H1 (cell line): ENCODE data around the gene SRPRB. TPM values are rescaled to one million over a fixed set of nuclear protein-coding genes. Genes with fewer than 3 reads are reported as not detected.

Experiments used
- CTCF ChIA-PET: fragments of 300-600 bp; sonication (Branson Sonifier 250); formaldehyde crosslinking; loops from one replicate; lab custom pipeline; 2021; ENCODE audit not compliant: partially characterized antibody; lab: Charles Lee
- POLR2A ChIA-PET: fragments of 300-600 bp; sonication (Branson Sonifier 250); formaldehyde crosslinking; loops from one replicate; lab custom pipeline; 2021; ENCODE audit warnings: inconsistent platforms; ENCODE audit not compliant: partially characterized antibody; lab: Charles Lee
- DNase-seq, 2 experiments: peaks; one replicate each; pipeline versions ENCODE4 v3.0.0 to v3.0.0-alpha.2; 2010 to 2022; ENCODE audit warnings: low spot score in 2 of 2, low read depth in 1 of 2, mixed read lengths in 1 of 2
- FAIRE-seq: peaks from 2 replicates; lab custom pipeline; 2011; peaks lifted over from hg19 to GRCh38; lab: Jason Lieb, UNC
- H2AFZ ChIP-seq: 2 replicates; pipeline ENCODE4 v1.8.1; 2012; ENCODE audit warnings: low read length, inconsistent platforms
- H2AK5ac ChIP-seq: 2 replicates; pipeline ENCODE4 v1.6.1; 2013; ENCODE audit warnings: low read depth, low read length
- H2BK120ac ChIP-seq: replicated peaks from 2 replicates; pipeline ENCODE3; 2013; ENCODE audit warnings: low read depth, low read length, inconsistent platforms
- H2BK12ac ChIP-seq: 2 replicates; pipeline ENCODE4 v1.6.1; 2013; ENCODE audit warnings: low read depth, low read length
- H2BK15ac ChIP-seq: 2 replicates; pipeline ENCODE4 v1.6.1; 2013; ENCODE audit warnings: low read length
- H2BK20ac ChIP-seq: 2 replicates; pipeline ENCODE4 v1.6.1; 2013; ENCODE audit warnings: low read length
- H2BK5ac ChIP-seq: 2 replicates; pipeline ENCODE4 v1.6.1; 2013; ENCODE audit warnings: low read depth, low read length
- H3K14ac ChIP-seq: 2 replicates; pipeline ENCODE4 v1.6.1; 2013; ENCODE audit warnings: inconsistent platforms; ENCODE audit not compliant: insufficient read length
- H3K18ac ChIP-seq: 2 replicates; pipeline ENCODE4 v1.6.1; 2013; ENCODE audit warnings: low read length; ENCODE audit errors: extremely low read depth
- H3K23ac ChIP-seq: 2 replicates; pipeline ENCODE4 v1.6.1; 2013; ENCODE audit warnings: inconsistent platforms; ENCODE audit not compliant: insufficient read length
- H3K23me2 ChIP-seq: 2 replicates; pipeline ENCODE4 v1.6.1; 2013; ENCODE audit warnings: low read depth, low read length
- H3K27ac ChIP-seq: 2 replicates; pipeline ENCODE4 v1.6.1; 2011; ENCODE audit warnings: low read depth, low read length, inconsistent platforms
- H3K27me3 ChIP-seq, 4 experiments: replicated peaks in 1 of 4; 1 replicate in 1 of 4; 2 replicates in 3 of 4; pipeline versions ENCODE4 v1.6.1 to v1.8.1; 2011 to 2013; ENCODE audit warnings: low read length in 3 of 4, mild to moderate bottlenecking in 3 of 4, inconsistent platforms in 2 of 4, mixed read lengths in 2 of 4, moderate library complexity in 1 of 4; ENCODE audit not compliant: control insufficient read depth in 3 of 4, insufficient read depth in 3 of 4; ENCODE audit errors: extremely low read depth in 1 of 4
- H3K36me3 ChIP-seq, 4 experiments: 2 replicates each; pipeline versions ENCODE4 v1.6.1 to v1.8.1; 2011 to 2013; ENCODE audit warnings: mild to moderate bottlenecking in 4 of 4, low read length in 3 of 4, moderate library complexity in 2 of 4, control low read depth in 1 of 4, inconsistent platforms in 1 of 4; ENCODE audit not compliant: insufficient read depth in 4 of 4, control insufficient read depth in 2 of 4
- H3K4ac ChIP-seq: replicated peaks from 2 replicates; pipeline ENCODE3; 2013; ENCODE audit warnings: low read length, low read depth, mixed read lengths, inconsistent platforms; ENCODE audit not compliant: insufficient read length
- H3K4me1 ChIP-seq, 4 experiments: replicated peaks in 1 of 4; 1 replicate in 1 of 4; 2 replicates in 3 of 4; pipeline versions ENCODE4 v1.6.1 to v1.8.1; 2011 to 2013; ENCODE audit warnings: low read length in 3 of 4, inconsistent platforms in 2 of 4, mixed read lengths in 1 of 4; ENCODE audit not compliant: insufficient read depth in 4 of 4, control insufficient read depth in 3 of 4
- H3K4me2 ChIP-seq, 2 experiments: 2 replicates each; pipeline versions ENCODE4 v1.6.1 to v1.8.1; 2011 to 2013; ENCODE audit warnings: low read depth in 2 of 2, low read length in 2 of 2, control low read depth in 1 of 2, inconsistent platforms in 1 of 2, mild to moderate bottlenecking in 1 of 2; ENCODE audit not compliant: insufficient read depth in 1 of 2
- H3K4me3 ChIP-seq, 4 experiments: fragments of 200-600, 300-600 bp in 1 of 4; sonication (generic), shearing (Covaris generic), sonication (Bioruptor Twin) in 1 of 4; 2 replicates each; pipeline versions ENCODE4 v1.5.1 to v1.8.1; 2011 to 2016; ENCODE audit warnings: low read length in 4 of 4, low read depth in 3 of 4, control low read depth in 2 of 4, inconsistent platforms in 2 of 4, mild to moderate bottlenecking in 2 of 4, mixed read lengths in 1 of 4, moderate library complexity in 1 of 4; ENCODE audit not compliant: insufficient read depth in 2 of 4; ENCODE audit errors: extremely low read depth in 1 of 4
- H3K56ac ChIP-seq: replicated peaks from 2 replicates; pipeline ENCODE3; 2013; ENCODE audit warnings: low read depth, mild to moderate bottlenecking, mixed read lengths, low read length, inconsistent platforms; ENCODE audit not compliant: insufficient read length
- H3K79me1 ChIP-seq: 2 replicates; pipeline ENCODE4 v1.6.1; 2013; ENCODE audit warnings: low read depth, low read length, control low read depth
- H3K79me2 ChIP-seq, 2 experiments: 2 replicates each; pipeline versions ENCODE4 v1.6.1 to v1.8.1; 2012 to 2013; ENCODE audit warnings: low read length in 2 of 2, mild to moderate bottlenecking in 2 of 2, inconsistent platforms in 1 of 2; ENCODE audit not compliant: insufficient read depth in 2 of 2, control insufficient read depth in 1 of 2
- H3K9ac ChIP-seq, 4 experiments: replicated peaks in 1 of 4; 1 replicate in 1 of 4; 2 replicates in 3 of 4; pipeline versions ENCODE4 v1.6.1 to v1.8.1; 2011 to 2013; ENCODE audit warnings: low read depth in 3 of 4, low read length in 3 of 4, control low read depth in 2 of 4, mild to moderate bottlenecking in 2 of 4, moderate library complexity in 2 of 4, inconsistent platforms in 1 of 4; ENCODE audit errors: extremely low read depth in 1 of 4
- H3K9me3 ChIP-seq, 2 experiments: 2 replicates each; pipeline versions ENCODE4 v1.6.1 to v1.8.1; 2012 to 2013; ENCODE audit warnings: mild to moderate bottlenecking in 2 of 2, moderate library complexity in 2 of 2, control low read depth in 1 of 2, inconsistent platforms in 1 of 2, low read depth in 1 of 2, low read length in 1 of 2, mixed read lengths in 1 of 2; ENCODE audit not compliant: insufficient read depth in 2 of 2
- H4K20me1 ChIP-seq, 2 experiments: replicated peaks in 1 of 2; 2 replicates each; pipeline versions ENCODE3 to v1.8.1; 2011 to 2013; ENCODE audit warnings: inconsistent platforms in 2 of 2, low read length in 2 of 2, mild to moderate bottlenecking in 1 of 2; ENCODE audit not compliant: insufficient read depth in 2 of 2, control insufficient read depth in 1 of 2
- H4K5ac ChIP-seq: 2 replicates; pipeline ENCODE4 v1.6.1; 2013; ENCODE audit warnings: low read length, low read depth, mixed read lengths, inconsistent platforms; ENCODE audit not compliant: insufficient read length
- H4K8ac ChIP-seq: 2 replicates; pipeline ENCODE4 v1.8.0; 2013; ENCODE audit warnings: mild to moderate bottlenecking, moderate library complexity, low read length, inconsistent platforms; ENCODE audit not compliant: insufficient read depth; ENCODE audit errors: extremely low read depth
- H4K91ac ChIP-seq: replicated peaks from 2 replicates; pipeline ENCODE3; 2013; ENCODE audit warnings: low read length, mixed read lengths, inconsistent platforms; ENCODE audit not compliant: insufficient read length
- BACH1 ChIP-seq: IDR thresholded peaks from 2 replicates; pipeline ENCODE4 v1.6.1; 2012; ENCODE audit warnings: low read length, improper control_type of control experiment
- CBX5 ChIP-seq: fragments of 300-800, 300-1000 bp; sonication (generic); IDR thresholded peaks from 2 replicates; pipeline ENCODE4 v1.7.1; 2016; ENCODE audit warnings: antibody characterized with exemption, low read length, low read depth
- CEBPB ChIP-seq: IDR thresholded peaks from 2 replicates; pipeline ENCODE4 v1.6.1; 2012; ENCODE audit warnings: low read depth, low read length
- FOSL1 ChIP-seq: IDR thresholded peaks from 2 replicates; pipeline ENCODE4 v1.6.1; 2011; ENCODE audit warnings: mild to moderate bottlenecking, low read depth, low read length, moderate library complexity; ENCODE audit not compliant: insufficient read depth
- HDAC6 ChIP-seq: IDR thresholded peaks from one replicate; pipeline ENCODE4 v1.7.1; 2012; ENCODE audit warnings: low read depth, mild to moderate bottlenecking, inconsistent platforms, low read length, moderate library complexity
- SAP30 ChIP-seq: fragments of 300-600 bp; sonication (generic); IDR thresholded peaks from 2 replicates; pipeline ENCODE4 v1.7.1; 2012; ENCODE audit warnings: low read length, moderate library complexity, mild to moderate bottlenecking, inconsistent platforms; ENCODE audit not compliant: insufficient read depth, insufficient replicate concordance
- SIN3A ChIP-seq, 2 experiments: IDR thresholded peaks in 1 of 2; conservative IDR thresholded peaks in 1 of 2; 2 replicates each; pipeline ENCODE4 v1.6.1; 2011 to 2012; ENCODE audit warnings: low read length in 2 of 2, improper control_type of control experiment in 1 of 2, low read depth in 1 of 2, mild to moderate bottlenecking in 1 of 2
- WGBS, 2 experiments: shearing (Covaris generic) in 1 of 2; methylation state at CpG; one replicate each; pipeline versions ENCODE4 v1.1.6 to v1.1.7; 2013 to 2015; ENCODE audit warnings: low lambda C conversion rate in 2 of 2, mixed read lengths in 2 of 2, inconsistent platforms in 1 of 2, low coverage in 1 of 2, missing lambda C conversion rate in 1 of 2; ENCODE audit not compliant: insufficient replicate concordance in 2 of 2, insufficient coverage in 1 of 2, insufficient read length in 1 of 2; ENCODE audit errors: extremely low coverage in 1 of 2, missing lambda C conversion rate in 1 of 2; 5-methylcytosine and 5-hydroxymethylcytosine counted together
- polyA plus RNA-seq, 7 experiments: library from polyadenylated mRNA; depleted of rRNA in 3 of 7; stranded (reverse) in 5 of 7; unstranded in 2 of 7; fragments of >200 nt in 5 of 7; fragments of 200-250 nt in 2 of 7; gene quantifications; 1 replicate in 5 of 7; 2 replicates in 1 of 7; 4 replicates in 1 of 7; pipeline versions ENCODE4 v1.2.1 to v1.2.3, GENCODE V29; 2011 to 2013; ENCODE audit warnings: missing spikeins in 2 of 7, mixed read lengths in 2 of 7
- total RNA-seq: library from RNA; stranded (reverse); fragmentation: NEBNext Ultra II Directional; extraction: Animal tissue kit (Norgen Biotek cat#: 25700); gene quantifications from 2 replicates; pipeline ENCODE4 v1.2.1, GENCODE V29; 2021

Gene SRPRB
- total and polyA plus RNA-seq, 2 of the 8 experiments (the other 6 are each of a cell fraction or from before 2014, with no cell fraction given), result 15.9 to 49.8 TPM

- H3K27me3 ChIP-seq, result no peaks in the 10 kb centered on the region
- peak in 1 of 2 experiments; percentile 39 for DNase-seq
- H4K91ac ChIP-seq, result no peak overlapping the region
- H4K5ac ChIP-seq, result no peak overlapping the region
- WGBS, 2 experiments, result 89% methylated on average over 8 of the region's 12 CpGs; no CpG with 5 or more reads in 1 of the 2 experiments
- no peak overlapping the region for H3K14ac ChIP-seq
- no peak overlapping the region for H3K9ac ChIP-seq
- no peak overlapping the region for H3K23ac ChIP-seq
- ChIA-PET CTCF (interaction anchor here (0.9 kb wide), 1 partner anchor 14 kb away, joined by 3 read pairs; no protein-coding TSS in a partner anchor), POLR2A (no interaction called here)
- H3K4me1 ChIP-seq, result peaks cover 4 to 12% (median 7%) of the 10 kb centered on the region in 4 experiments; a peak in 5 of 7 replicates
- H3K4me2 ChIP-seq, result no peak overlapping the region
- H3K4me3 ChIP-seq, result no peak overlapping the region
- H3K18ac ChIP-seq, result no peak overlapping the region
- H2AFZ ChIP-seq, result no peak overlapping the region
- H3K27ac ChIP-seq, result no peak overlapping the region
- H2BK5ac ChIP-seq, result no peak overlapping the region
- no peaks in the 10 kb centered on the region for H3K9me3 ChIP-seq
- no peak overlapping the region for H2BK20ac ChIP-seq
- no peak for FAIRE-seq
- no peak overlapping the region for H2BK12ac ChIP-seq
- no peaks in the 10 kb centered on the region; the same call in 1 of the 2 replicates for H3K79me1 ChIP-seq
- peak overlapping the region; percentile 47; the same call in 1 of the 2 replicates for H2AK5ac ChIP-seq
- H2BK120ac ChIP-seq, result no peak overlapping the region
- no peaks in the 10 kb centered on the region for H3K79me2 ChIP-seq
- no peak overlapping the region for H3K4ac ChIP-seq
- H3K56ac ChIP-seq, result no peak overlapping the region
- no peak overlapping the region for H2BK15ac ChIP-seq
- H3K23me2 ChIP-seq, result no peaks in the 10 kb centered on the region; the same call in 1 of the 2 replicates
- H3K36me3 ChIP-seq, result peaks cover under 1 to 17% (median 6%) of the 10 kb centered on the region in 4 experiments; a peak in 7 of 8 replicates
- H4K8ac ChIP-seq, result no peak overlapping the region
- peaks cover 0 to 3% of the 10 kb centered on the region in 2 experiments for H4K20me1 ChIP-seq
- TF ChIP-seq FOSL1 (no peak), HDAC6 (no peak), CEBPB (no peak), SIN3A (conservative IDR thresholded peaks at IDR 0.05 in 1 of 2, IDR thresholded peaks at IDR 0.05 in 1 of 2; ENCODE audit: low read depth in 1 of 2, low read length in 2 of 2) (no peak), CBX5 (no peak), BACH1 (no peak), SAP30 (no peak)
These were observed 20.5 kb downstream of the SRPRB start for GRCh38 chr3:133825969-133826727.
